HG02763 (cell line): ENCODE measurements around the gene ZCWPW2.
A peak's percentile ranks its signal among the peaks of the same experiment; 100 is the strongest.

Experiments
- ATAC-seq: cut with Tn5 transposase; IDR thresholded peaks from one replicate; pipeline ENCODE4 v1.9.1; 2021; ENCODE audit warnings: mild to moderate bottlenecking, moderate library complexity; ENCODE audit not compliant: unreplicated experiment

The ZCWPW2 gene, protein sequence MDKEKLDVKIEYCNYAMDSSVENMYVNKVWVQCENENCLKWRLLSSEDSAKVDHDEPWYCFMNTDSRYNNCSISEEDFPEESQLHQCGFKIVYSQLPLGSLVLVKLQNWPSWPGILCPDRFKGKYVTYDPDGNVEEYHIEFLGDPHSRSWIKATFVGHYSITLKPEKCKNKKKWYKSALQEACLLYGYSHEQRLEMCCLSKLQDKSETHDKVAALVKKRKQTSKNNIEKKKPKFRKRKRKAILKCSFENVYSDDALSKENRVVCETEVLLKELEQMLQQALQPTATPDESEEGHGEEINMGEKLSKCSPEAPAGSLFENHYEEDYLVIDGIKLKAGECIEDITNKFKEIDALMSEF

DNA sequence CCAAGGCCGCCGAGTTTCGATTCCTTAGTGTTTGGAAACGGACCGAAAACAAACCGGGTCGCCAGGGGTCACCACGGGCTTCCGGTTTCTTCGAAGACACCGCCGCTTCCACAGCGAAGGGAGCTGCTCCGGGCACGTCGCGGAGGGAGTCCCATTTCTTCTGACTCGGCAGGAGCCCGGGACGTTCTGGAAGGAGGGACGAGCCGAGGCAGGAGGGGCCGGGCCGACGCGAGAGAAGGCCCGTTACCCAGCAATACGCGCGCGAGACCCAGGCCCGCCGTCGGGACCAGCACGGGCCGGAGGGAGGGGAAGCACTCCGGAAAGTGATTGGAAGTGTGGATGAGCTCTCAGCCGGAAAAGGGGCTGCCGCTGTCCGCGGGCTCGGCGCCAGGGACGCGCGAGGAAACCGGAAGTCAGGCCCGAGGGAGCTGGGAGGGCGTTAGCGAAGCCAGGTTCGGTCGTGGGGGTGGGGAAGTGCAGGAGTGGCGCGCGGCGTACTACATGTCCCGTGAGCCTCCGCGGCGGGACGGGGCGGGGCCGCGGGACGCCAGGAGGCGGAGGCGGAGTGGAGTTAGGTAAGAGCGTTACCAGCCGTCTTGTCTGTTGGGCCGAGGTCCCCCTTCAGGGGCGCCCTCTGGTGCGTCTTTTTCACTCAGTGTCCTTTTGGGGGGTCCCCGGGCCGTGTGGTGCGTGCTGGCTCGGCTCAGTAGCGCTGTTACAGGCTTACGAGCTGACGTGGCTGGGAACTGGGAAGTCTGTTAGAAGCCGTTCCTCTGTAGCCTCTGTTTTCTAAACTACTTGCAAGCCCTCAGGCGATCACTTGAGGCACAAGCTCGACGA is at the start of gene ZCWPW2, which contains the start of gene AZI2:
TSS of gene ZCWPW2 (plus strand) at position 93 of the 840 bp plus-strand sequence. CDS start 64,348 bp downstream, outside the sequence.
TSS of gene AZI2 (minus strand) at position 196 of the 840 bp plus-strand sequence. CDS start 8,207 bp downstream, outside the sequence.
- peak; percentile 91 for ATAC-seq

DNA sequence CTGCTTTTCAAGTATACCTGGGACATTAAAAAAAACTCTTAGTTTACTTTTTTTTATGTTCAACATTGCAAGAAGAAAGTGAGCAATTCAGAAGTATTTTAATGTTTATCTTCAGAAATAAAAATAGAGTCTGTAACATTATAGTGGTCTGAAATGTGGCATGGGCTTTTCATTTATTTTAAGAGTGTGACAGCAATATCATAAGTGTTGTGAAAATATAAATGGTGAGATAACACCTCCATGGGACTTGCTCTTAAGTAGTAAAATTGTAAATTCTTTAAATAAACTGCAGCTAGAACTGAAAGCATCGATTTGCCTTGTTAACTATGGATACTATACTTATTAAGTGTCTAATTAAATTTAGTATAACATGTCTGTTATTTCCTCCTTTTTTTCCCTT is 48.8 kb upstream of the ZCWPW2 start:
- no peak for ATAC-seq

DNA sequence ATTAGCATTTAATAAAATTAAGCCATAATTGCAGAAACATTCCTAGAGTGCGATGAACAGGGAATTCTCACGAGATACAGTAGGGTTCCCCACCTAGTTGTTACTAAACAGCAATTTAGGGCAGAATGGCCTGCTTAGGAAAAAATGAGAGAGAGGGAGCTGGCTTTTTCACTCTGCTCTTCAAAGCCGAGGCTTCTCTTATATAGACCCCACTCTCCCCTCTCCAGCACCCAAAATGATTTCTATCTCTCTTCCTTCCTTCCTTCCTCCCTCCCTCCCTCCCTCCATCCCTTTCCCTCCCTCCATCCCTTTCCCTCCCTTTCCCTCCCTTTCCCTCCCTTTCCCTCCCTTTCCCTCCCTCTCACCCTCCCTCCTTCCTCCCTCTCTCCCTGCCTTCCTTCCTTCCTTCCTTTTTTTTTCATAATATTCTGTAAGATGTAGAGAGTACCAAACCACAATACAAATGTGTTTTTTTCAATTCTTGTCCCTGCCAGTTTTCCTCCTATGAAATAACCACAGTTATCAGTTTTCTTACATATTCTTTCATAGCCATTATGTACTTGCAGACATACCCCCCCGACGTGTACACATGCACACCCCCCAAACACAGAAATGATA is 48.1 kb upstream of the ZCWPW2 start:
- no peak for ATAC-seq

DNA sequence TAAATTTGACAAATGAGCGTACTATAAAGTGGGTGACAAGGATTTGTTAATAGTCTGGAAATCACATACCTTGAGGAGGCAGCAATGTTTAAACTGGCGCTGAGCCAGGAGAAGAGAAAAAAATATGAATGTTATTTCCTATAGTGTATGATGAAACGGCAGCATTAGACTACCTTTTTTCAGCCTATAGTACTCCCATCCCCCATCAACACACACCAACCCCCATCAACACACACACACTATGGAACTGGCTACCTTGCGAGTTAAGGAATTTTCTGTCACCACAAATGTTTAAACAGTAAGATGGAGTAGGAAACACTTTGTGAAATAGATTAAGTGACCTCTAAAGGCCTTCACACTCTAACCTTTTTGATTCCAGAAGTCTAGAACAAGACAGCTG is 46.8 kb upstream of the ZCWPW2 start:
- ATAC-seq: no peak

DNA sequence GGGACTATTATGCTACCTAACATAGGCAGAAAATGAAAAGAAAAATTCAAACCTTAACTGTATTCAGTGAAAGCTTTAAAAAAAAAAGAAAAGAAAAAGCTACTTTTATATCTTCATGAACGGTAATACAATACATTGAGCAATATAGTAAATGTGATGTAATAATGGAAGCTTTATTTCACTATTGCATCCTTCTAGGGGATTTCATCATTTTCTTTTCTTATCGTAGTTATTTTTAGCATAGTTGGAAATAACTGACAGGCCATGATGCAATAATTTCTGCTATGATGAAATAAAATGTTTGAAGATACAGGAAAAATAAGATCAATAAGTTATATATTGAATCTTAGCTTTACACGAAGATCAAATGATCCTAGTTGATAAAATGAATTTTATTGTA is 40.3 kb upstream of the ZCWPW2 start:
- no peak for ATAC-seq

DNA sequence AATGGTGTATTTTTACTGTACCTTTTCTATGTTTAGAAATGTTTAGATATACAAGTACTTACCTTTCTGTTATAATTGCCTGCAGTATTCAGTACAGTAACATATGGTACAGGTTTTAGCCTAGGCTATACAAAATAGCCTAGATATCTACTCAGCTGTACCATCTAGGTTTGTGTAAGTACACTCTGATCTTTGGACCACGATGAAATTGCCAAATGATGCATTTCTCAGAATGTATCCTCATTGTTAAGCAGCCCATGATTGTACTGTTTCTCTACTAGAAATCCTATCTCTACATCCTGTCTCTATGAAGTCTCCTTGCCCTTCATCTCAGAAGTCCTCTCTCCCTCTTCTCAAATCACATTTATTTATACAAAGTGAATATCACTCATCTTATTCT is 32.8 kb upstream of the ZCWPW2 start:
- ATAC-seq: no peak

DNA sequence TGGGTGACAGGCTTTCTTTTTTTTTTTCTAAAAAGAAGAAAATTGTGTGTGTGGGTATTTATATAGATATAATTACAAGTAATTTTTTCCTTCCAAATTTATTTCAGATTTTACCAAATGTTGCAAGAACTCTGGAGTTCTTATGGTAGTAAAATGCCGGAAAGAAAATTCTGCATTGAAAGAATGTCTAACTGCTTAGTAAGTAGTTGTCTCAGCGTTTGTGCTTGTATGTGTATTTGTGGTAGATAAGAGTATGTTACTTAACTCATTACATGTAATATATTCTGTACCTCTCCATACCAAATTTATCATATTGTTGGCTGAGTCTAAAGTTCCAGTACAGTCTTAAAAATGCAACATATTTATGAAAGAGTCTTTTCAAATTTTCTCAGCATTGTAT is 32.3 kb upstream of the ZCWPW2 start:
- ATAC-seq: no peak

DNA sequence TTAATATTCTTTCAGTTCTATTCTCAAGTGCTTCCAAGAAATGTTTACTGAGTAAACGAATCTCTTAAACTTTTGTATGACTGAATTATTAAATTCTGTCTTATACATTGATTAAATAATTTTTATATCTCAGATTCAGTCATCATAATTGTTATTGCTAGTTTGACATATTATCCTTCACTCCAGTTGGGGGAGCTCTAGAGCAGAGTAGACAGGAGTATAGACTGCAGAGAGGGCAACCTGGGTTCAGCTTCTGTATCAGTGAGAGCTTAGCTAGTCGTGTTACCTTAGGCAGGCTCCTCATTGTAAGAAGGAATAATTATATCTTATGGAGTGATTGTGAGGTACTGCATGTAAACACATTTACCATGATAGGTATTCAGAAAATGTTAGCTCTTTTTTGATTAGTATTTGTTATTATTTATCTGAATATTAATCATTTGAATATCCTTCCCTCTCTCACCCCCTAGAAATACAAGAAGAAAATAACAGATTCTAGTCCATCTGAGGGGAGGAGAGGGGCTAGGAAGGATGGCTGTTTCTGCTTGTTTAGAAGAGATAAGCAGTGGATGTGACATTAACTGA is 31.0 kb upstream of the ZCWPW2 start:
- peak; percentile 84 for ATAC-seq

DNA sequence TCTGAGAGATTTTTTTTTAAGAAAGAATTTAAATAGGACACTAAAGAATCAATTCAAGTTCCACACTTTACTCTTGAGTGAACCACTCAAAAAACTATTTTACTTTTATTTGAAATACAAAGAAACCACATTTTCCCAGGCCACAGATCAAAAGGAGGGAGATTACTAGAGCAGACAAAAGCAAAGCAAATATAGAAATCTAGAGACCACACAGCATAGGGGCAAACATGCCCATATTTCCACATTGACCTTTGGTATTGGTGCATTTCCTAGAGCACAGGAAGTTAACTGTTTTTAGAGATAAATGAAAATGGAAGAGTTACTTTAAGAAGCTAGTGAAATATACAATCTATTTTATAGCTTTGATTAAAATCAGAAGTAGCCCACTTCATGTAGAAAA is 27.5 kb upstream of the ZCWPW2 start:
- no peak for ATAC-seq

DNA sequence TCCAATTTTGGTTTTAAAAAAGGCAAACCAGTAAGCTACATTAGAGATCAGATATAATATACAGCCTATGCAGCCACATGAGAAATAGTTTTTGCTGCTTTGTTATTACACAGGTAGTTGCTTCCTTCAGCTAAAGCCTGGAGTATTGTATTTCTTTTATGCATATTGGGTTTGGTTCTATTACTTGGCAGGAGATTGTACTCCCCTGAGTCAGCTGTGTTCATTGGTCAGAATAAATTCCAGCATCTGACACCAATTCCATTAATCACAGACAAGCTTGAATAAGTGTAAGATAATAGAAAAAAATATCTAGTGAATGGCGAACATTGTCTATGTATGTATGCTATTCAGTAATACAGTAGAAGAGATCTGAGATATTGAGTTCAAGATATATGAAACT is 26.1 kb upstream of the ZCWPW2 start:
- ATAC-seq: no peak

DNA sequence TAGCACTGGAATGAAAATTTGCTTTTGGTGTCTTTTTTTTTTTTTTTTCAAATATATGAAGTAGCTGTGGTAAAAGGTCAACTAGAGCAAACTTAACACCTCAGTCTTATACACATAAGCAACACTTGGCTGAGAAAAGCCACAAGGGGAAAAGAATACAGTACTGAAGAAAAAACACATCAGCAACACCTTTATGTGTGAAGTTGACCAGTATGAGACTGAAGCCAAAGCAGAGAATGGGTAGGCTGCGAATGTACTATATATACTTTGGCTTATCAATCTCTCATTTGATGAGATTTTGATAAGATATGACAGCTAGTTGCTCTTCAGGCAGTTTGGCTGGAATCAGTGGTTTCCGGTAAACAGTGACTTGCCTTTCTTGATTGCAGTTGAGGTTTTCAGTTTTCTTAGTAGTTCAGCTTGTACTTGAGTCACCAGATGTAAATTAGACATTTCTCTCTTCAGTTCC is 22.0 kb upstream of the ZCWPW2 start:
- ATAC-seq: peak; percentile 80

DNA sequence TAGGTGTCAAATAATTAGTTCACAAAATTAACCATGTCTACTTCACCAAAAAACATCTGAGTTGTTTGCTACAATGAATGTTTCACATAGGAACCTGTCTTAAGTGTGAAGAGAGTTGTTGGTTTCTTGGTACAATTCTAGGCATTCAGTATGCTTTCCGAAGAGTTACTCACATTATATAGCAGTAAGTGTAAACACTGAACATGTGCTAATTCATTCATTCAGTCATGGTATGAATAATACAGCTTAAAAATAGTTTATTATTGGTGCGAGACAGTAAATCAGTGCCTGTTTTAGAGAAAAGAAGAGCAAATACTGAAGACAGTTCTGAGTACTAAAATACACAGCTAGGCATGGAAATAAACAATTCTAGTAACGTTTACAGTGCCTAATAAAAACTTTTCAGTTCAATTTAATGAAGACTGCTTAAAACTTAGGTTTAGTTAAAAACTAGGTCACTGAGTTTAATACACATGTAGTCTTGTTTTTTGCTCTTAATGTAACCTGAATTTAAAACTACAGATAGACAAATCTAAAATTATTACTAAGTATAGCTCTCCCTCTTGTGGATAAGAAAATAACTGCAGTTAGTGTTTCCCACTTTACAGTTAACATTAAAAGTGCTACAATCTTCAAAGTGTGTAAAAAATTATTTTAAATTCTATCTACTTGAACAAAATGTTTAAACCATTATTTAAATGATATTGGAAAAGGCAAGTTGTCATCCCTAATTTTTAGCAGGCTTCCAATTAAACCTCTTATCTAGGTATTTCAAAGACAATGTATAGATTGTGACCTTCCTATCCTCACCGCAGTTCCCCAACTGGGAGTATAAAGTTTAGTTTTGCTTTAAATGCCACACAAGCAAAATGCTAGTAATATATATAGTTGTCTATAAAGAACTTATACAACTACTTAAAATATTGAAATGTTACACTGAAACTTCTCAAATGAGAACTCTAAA is 20.1 kb upstream of the ZCWPW2 start:
- ATAC-seq: no peak

DNA sequence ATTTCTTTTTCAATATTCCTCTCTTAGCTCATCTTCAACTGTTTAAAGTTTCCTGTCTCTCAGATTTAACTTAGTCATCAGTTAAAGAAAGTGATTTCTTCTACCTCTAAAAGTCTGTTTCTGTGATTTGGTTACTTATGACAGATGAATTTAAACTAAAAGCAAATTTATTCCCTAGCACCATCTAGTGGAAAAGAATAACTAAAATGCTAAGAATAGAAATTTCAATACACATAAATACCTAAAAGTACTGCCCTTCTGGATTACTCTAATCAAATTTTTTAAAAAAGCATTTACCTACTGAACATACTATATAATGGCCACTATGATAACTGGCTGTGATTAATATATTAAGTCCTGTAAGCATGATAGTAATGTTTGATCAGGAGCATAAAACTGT is 14.0 kb upstream of the ZCWPW2 start:
- ATAC-seq: no peak

DNA sequence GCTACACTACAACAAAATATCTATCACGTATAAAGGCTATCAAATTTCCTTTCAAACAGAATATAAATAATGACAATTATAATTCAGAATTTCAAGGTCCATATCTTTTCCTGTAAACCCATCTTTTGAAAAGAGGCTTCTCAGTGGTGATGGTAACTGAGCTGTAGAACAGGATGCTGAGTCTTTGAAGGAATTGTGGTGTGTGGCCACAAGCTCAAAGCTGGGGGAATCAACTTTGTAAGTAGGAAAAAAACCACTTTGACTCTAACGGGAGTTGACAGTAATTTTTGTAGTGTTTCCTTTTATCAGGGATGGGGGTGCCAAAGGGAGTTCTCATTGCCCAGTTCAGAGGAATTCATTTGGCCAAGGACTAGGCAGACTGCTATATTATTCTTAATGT is 13.3 kb upstream of the ZCWPW2 start:
- no peak for ATAC-seq

DNA sequence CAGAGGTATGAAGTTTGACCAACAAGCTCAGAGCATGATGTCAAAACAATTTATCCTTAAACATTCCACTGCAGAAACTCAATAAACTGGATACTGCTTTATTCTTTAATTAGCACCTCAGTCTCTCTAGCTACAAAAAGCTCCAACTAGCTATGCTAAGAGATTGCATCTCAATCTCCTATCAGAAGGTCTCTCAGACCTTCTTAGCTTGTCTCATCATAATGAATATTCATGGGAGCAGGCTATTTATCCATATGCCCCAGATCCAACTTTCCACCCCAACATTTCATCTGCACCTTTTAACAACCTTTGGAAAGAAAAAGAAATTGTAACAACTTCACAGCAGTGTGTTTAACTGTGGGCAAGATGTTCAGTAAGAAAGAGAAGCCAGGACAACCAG is 11.3 kb upstream of the ZCWPW2 start:
- ATAC-seq: no peak

DNA sequence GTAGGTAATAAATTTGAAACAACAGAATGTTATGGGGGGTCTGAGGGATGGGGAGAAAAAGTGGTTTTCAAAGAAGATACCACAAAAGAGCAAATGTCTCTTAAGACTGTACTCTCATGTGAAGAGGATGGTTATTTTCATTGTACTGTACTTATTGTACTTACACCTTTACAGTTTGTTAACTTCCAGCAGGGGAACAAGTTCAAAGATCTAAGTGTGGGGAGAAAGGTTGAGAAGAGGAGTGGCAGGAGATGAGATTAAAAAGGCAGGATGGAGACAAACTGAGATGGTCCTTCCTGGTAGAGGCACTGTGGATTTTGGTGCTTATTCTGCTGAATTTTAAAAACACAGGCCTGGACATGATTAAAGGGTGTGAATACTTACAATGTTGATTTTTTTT is 5.4 kb upstream of the ZCWPW2 start:
- ATAC-seq: no peak

DNA sequence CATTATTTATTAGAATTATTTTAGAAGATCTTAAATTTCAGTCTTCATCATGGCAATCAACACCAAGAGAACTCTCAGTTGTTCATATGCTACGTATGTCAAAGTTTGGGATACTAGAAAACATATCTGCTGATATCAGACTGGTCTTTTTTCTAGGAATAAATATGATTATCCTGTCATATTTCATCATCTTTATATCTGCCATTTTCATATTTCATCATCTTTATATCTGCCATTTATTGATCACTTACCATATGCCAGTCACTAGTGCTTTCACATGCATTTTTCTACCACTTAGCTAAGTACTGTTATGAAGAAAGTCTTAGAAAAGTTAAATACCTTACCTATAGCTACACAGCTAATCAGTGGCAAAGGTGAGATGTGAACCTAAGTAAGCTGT is 2.8 kb upstream of the ZCWPW2 start:
- ATAC-seq: no peak

DNA sequence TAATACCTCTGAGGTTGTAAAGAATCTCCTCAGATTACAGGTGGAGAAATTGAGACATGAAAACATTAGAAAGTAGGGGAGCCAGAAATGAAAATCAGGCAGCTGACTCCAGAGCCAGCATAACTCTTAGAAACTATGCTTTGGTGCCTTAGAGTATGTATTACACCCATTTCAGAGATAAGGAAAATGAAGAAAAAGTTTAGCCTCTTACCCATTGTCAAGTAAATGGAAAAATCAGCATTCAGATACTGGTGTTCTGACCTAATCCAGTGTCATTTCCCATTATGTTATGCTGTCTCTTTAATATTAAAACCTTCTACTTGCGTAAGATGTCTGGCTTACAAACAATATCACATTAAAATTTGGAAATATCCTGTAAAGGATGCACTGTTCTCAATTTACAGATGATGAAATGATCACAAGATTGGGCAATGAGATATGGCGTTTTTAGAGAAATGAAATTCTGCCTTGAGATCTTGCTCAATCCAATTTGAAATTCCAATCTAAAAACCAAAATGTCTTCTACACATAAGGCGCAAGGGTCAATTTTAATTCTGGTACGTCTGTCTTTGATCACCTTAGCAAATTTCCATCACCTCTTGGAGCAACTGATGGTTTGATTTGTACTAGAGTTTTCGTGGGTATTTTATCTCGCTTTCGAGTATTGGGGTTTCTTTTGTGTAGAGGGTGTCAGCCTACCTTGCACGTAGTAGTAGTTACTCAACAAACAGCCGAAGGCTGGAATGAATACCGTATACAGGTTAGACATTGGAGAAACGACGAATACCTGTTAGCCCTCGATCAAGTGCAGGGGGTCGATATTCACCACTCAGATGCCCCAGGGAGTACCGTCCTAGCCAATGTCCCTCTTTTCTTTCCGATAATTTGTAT is 902 bp upstream of the ZCWPW2 start:
- no peak for ATAC-seq

DNA sequence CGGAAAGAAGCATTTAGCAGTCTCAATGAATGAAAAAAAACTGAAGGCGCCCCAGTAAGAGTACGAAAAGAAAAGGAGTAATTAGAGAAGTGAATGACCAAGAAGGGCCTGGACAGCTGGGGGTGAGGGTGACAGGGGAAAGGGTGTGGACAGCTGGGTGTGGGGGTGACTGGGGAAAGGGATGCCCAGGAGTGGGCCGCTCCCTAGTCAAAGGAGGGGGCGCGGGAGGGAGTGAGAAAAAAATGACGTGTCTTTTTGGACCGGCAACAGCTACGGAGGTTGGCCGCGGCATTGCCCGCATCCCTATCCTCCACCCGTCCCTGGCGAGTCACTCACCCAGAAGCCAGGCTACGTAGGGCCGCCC is 274 bp upstream of the ZCWPW2 start:
- no peak for ATAC-seq
